Upper lobe of left lung (tissue), 4 donors: ENCODE measurements around the gene NCF4.

ENCODE experiments used
- EP300 ChIP-seq, 4 donors: sonication (generic); formaldehyde crosslinking; IDR thresholded peaks; one replicate each; pipeline ENCODE4 v1.5.1; 2017; ENCODE audit warnings: antibody characterized with exemption in 4 of 4, control low read depth in 2 of 4
- POLR2AphosphoS5 ChIP-seq, 2 donors: sonication (generic); formaldehyde crosslinking; IDR thresholded peaks; one replicate each; pipeline ENCODE4 v1.5.1; 2017; ENCODE audit warnings: antibody characterized with exemption in 2 of 2

DNA sequence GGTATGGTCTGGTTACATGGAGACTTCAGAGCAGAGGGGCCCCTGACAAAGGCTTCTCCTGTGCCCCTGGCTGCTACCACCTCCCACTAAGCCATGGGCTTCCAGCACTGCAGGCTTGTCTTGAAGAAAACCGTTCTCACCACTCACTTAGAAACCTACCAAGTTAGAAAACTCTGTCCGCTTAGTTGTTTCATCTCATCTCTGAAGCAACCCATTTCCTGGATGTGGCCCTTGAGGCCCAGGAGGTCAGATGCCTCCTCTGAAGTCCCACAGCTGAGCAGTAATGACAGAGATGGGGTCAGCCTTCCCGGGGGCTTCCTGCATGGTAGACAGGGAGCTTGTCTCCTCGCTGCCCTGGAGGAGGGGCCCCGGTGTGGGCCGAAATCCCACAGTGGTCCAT, 65.5 kb downstream of the NCF4 start:
- TF ChIP-seq POLR2AphosphoS5 (IDR thresholded peaks at IDR 0.05): no peak
- no peak for TF ChIP-seq EP300 (IDR thresholded peaks at IDR 0.05)
